Fibroblast of the aortic adventitia (primary cell): Measurements from ENCODE around the gene ANK2. TPM values are rescaled to one million over a fixed set of nuclear protein-coding genes. Genes with fewer than 3 reads are reported as not detected.

Source experiments
- DNase-seq: peaks from one replicate; pipeline ENCODE4 v3.0.0-alpha.2; 2010; ENCODE audit warnings: low read depth
- H3K4me3 ChIP-seq: 2 replicates; pipeline ENCODE4 v1.5.1; 2011; ENCODE audit warnings: low read depth, mild to moderate bottlenecking, control low read depth, low read length, moderate library complexity
- CTCF ChIP-seq: IDR thresholded peaks from 2 replicates; pipeline ENCODE4 v1.5.1; 2011; ENCODE audit warnings: mild to moderate bottlenecking, low read length, control low read depth, inconsistent platforms; ENCODE audit not compliant: insufficient read depth
- total RNA-seq: library from RNA; depleted of rRNA; stranded (reverse); fragments of >200 nt; gene quantifications from 2 replicates; pipeline ENCODE4 v1.2.3, GENCODE V29; 2012; ENCODE audit warnings: low replicate concordance

Gene ANK2
- total RNA-seq, 1 donor: 200 TPM

GRCh38 chr4:113407409-113407808 is 358.0 kb downstream of the ANK2 start:
- DNase-seq: no peak
- no peak for TF ChIP-seq CTCF
- no peak overlapping the region for H3K4me3 ChIP-seq

- no peak overlapping the region for H3K4me3 ChIP-seq
- no peak for DNase-seq
- no peak for TF ChIP-seq CTCF
Observed at GRCh38 chr4:113409181-113409580, 359.7 kb downstream of the ANK2 start.

DNA sequence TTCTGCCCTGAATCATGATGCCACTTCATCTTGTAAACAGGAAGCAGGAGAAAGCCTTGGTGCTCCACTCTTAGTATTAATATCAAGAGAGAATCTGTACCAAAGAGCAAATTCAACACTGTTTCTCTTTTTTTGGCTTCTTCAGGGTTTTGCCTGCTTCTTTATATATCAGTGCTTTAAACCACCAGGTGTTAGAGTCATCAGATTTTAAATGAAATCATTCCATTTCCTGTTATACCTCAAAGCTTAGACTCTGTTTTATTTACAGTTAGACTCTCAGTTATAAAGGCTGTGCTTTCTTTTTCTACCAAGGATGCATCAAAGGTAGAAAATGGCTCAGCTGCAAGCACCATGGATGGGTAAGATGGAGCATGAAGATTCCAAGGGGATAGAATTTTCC is 361.2 kb downstream of the ANK2 start:
- no peak for TF ChIP-seq CTCF
- no peak overlapping the region for H3K4me3 ChIP-seq

DNA sequence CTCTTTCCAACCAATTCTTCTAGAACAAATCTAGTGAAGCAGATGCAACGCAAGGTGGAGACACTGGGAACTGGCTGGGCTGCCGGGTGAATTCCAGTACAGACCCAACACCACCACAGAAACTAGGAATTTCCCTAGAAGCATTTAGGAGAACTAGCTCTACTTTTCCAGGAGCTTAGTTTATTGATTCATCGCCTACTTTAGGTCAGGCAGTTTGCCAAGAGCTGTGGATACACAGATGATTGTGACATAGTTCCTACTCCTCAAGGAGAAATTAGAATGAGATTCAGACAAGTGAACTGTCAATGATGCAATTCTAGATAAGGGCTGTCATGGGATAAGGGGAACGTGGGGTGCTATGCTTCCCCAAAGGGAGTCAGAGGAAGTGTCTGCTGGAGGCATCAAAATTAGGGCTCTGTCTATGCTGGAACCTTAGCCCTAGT is 362.1 kb downstream of the ANK2 start:
- no peak for TF ChIP-seq CTCF
- no peak overlapping the region for H3K4me3 ChIP-seq
- DNase-seq: peak; percentile 95

More for the DNA sequence above, 361.2 kb downstream of the ANK2 start:
- DNase-seq: no peak

DNA sequence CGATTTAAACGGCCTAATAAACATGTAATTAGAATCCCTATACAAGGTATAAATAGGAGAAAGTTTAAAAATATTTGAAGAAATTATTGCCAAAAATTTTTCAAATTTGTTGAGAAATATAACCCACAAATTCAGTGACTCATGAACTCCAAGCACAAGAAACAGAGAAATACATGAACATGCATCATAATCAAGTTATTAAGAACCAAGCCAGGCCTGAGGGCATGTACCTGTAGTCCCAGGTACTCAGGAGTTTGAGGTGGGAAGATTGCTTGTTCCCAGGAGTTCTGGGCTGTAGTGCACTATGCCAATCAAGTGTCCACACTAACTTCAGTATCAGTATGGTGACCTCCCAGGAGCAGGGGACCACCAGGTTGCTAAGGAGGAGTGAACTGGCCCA is 370.2 kb downstream of the ANK2 start:
- no peak for DNase-seq
- no peak for TF ChIP-seq CTCF

GRCh38 chr4:113420938-113421337 is 371.5 kb downstream of the ANK2 start:
- no peak for DNase-seq
- TF ChIP-seq CTCF: no peak
- no peak overlapping the region for H3K4me3 ChIP-seq

More for the DNA sequence above, 370.2 kb downstream of the ANK2 start:
- H3K4me3 ChIP-seq: no peak overlapping the region

- no peak for DNase-seq
- H3K4me3 ChIP-seq: no peak overlapping the region
- no peak for TF ChIP-seq CTCF
Observed at GRCh38 chr4:113423631-113424030, 374.2 kb downstream of the ANK2 start.
